ENCODE data around the gene APOL3. TPM values are rescaled to one million over a fixed set of nuclear protein-coding genes. Genes with fewer than 3 reads are reported as not detected.
A peak's percentile ranks its signal among the peaks of the same experiment; 100 is the strongest.
"Not testable (repeated sequence)": the region's sequence is repeated elsewhere in the genome, so short reads cannot be mapped to it uniquely, and the experiment has no call there.

The APOL3 gene
- total and polyA plus RNA-seq, 9 donors: 7.3 to 13.8 (median 10.6) TPM

DNA sequence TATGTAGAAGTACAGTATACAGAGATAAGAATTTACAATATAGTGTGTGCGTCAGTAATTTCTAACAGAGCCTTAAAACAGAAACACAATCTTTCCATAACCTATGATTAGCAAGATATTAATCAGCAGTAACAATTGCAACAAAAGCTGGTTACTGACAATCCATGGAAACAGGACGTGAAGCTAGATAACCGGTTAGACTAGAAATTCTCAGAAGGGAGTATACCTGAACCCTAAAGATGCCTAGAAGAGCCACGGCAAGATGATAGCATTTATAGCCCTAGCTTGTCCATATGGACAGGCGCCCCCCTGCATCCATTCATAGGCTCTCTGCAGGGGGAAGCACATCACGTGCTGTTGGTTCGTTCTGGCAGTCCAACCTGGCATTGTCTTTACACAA is 42.9 kb upstream of the APOL3 start:
- DNase-seq; H3K27me3 ChIP-seq (ENCODE audit: control insufficient read depth, insufficient read depth, low read length); H3K9me3 ChIP-seq (replicated peaks; ENCODE audit: control insufficient read depth, low read depth, low read length); H3K36me3 ChIP-seq (ENCODE audit: control insufficient read depth, insufficient read depth, low read length); H3K4me3 ChIP-seq (ENCODE audit: low read length): not testable (repeated sequence)
- H3K4me1 ChIP-seq (ENCODE audit: control insufficient read depth, insufficient read depth, low read length): peaks cover 25% of the 10 kb centered on the region
- peak overlapping the region; percentile 47 for H3K27ac ChIP-seq (ENCODE audit: low read length)
- WGBS (ENCODE audit: insufficient coverage): 79% methylated on average over 4 of the region's 7 CpGs

GRCh38 chr22:36202906-36203305 is 42.4 kb upstream of the APOL3 start:
- Histone ChIP-seq H3K27ac (ENCODE audit: low read length) (peak overlapping the region; percentile 81), H3K4me1 (ENCODE audit: control insufficient read depth, insufficient read depth, low read length) (peaks cover 29% of the 10 kb centered on the region)
- 25% methylated on average over 4 of the region's 8 CpGs for WGBS (ENCODE audit: insufficient coverage)

GRCh38 chr22:36201630-36202319 is 41.2 kb upstream of the APOL3 start, which contains the start of gene APOL4:
APOL4 (minus strand) TSS chr22:36201809; CDS start chr22:36201734, 75 bp downstream.
- 33% methylated on average over 4 of the region's 13 CpGs for WGBS (ENCODE audit: insufficient coverage)
- H3K27ac ChIP-seq (ENCODE audit: low read length): peak within 1 kb of the TSS; percentile 92
- H3K4me1 ChIP-seq (ENCODE audit: control insufficient read depth, insufficient read depth, low read length): peaks cover 40% of the 10 kb centered on the region

More at GRCh38 chr22:36202906-36203305, 42.4 kb upstream of the APOL3 start:
- H3K9me3 ChIP-seq (replicated peaks; ENCODE audit: control insufficient read depth, low read depth, low read length); H3K4me3 ChIP-seq (ENCODE audit: low read length); H3K36me3 ChIP-seq (ENCODE audit: control insufficient read depth, insufficient read depth, low read length); H3K27me3 ChIP-seq (ENCODE audit: control insufficient read depth, insufficient read depth, low read length): not testable (repeated sequence)
- DNase-seq: peak; percentile 60

DNA sequence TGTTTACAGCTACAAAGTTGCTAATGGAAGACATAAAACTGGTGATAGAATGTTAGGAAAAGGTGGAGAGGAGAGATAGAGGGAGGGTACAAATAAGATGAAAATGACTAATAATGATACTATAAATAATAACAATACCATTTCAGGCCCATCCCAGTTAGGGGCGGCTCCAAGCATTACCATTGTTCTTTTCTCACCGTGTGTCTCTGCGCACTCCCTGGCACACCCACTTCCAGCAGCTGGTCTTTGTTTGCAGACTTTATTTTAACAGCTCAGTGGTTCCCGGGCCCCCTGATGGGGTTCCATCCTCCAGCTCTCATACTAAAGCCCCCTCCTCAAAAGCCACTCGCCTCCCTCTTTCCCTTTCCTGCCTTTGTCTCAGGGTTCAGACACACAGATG is 40.5 kb upstream of the APOL3 start:
- H3K4me1 ChIP-seq (ENCODE audit: control insufficient read depth, insufficient read depth, low read length): peaks cover 46% of the 10 kb centered on the region

More at GRCh38 chr22:36201630-36202319, 41.2 kb upstream of the APOL3 start, which contains the start of gene APOL4:
- no peaks in the 10 kb centered on the region for H3K36me3 ChIP-seq (ENCODE audit: control insufficient read depth, insufficient read depth, low read length)
- H3K4me3 ChIP-seq (ENCODE audit: low read length): no peak within 1 kb of the TSS
- no peaks in the 10 kb centered on the region for H3K9me3 ChIP-seq (replicated peaks; ENCODE audit: control insufficient read depth, low read depth, low read length)
- H3K27me3 ChIP-seq (ENCODE audit: control insufficient read depth, insufficient read depth, low read length): no peaks in the 10 kb centered on the region
- peak; percentile 94 for DNase-seq

GRCh38 chr22:36199001-36199551 is 38.5 kb upstream of the APOL3 start:
- peaks cover 53% of the 10 kb centered on the region for H3K4me1 ChIP-seq (ENCODE audit: control insufficient read depth, insufficient read depth, low read length)
- no peak overlapping the region for H3K4me3 ChIP-seq (ENCODE audit: low read length)
- peak overlapping the region; percentile 47 for H3K27ac ChIP-seq (ENCODE audit: low read length)
- no peak for DNase-seq
- 100% methylated on average over 1 of the region's 5 CpGs for WGBS (ENCODE audit: insufficient coverage)
- no peaks in the 10 kb centered on the region for H3K36me3 ChIP-seq (ENCODE audit: control insufficient read depth, insufficient read depth, low read length)
- no peaks in the 10 kb centered on the region for H3K27me3 ChIP-seq (ENCODE audit: control insufficient read depth, insufficient read depth, low read length)
- H3K9me3 ChIP-seq (replicated peaks; ENCODE audit: control insufficient read depth, low read depth, low read length): no peaks in the 10 kb centered on the region

More for the DNA sequence above, 40.5 kb upstream of the APOL3 start:
- not testable (repeated sequence) for H3K9me3 ChIP-seq (replicated peaks; ENCODE audit: control insufficient read depth, low read depth, low read length); DNase-seq; H3K4me3 ChIP-seq (ENCODE audit: low read length); H3K27me3 ChIP-seq (ENCODE audit: control insufficient read depth, insufficient read depth, low read length); H3K36me3 ChIP-seq (ENCODE audit: control insufficient read depth, insufficient read depth, low read length)
- peak overlapping the region; percentile 92 for H3K27ac ChIP-seq (ENCODE audit: low read length)
- no CpG with 5 or more reads among the region's 5 CpGs for WGBS (ENCODE audit: insufficient coverage)

DNA sequence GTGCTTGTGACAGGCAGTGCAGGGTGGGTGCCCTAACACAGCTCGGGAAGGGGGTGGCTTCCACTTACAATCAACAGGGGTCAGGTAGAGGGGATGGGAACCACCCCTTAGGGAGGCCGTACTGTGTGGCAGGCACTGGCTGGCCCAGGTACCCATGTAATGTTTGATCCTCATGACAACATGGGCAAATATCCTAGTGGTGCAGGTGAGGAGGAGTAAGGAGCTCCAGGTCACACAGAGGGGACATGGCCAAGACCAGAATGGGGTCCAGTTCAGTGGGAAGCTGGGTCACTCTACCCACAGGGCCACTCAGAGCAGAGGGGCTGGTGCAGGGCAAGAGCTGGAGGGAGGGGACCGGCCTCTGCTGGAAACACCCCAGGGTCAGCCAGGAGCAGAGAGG is 38.0 kb upstream of the APOL3 start:
- H3K4me3 ChIP-seq (ENCODE audit: low read length): no peak overlapping the region
- no peaks in the 10 kb centered on the region for H3K36me3 ChIP-seq (ENCODE audit: control insufficient read depth, insufficient read depth, low read length)
- H3K27me3 ChIP-seq (ENCODE audit: control insufficient read depth, insufficient read depth, low read length): no peaks in the 10 kb centered on the region
- peaks cover 53% of the 10 kb centered on the region for H3K4me1 ChIP-seq (ENCODE audit: control insufficient read depth, insufficient read depth, low read length)
- no peak for DNase-seq
- no peaks in the 10 kb centered on the region for H3K9me3 ChIP-seq (replicated peaks; ENCODE audit: control insufficient read depth, low read depth, low read length)
- 87% methylated on average over 3 of the region's 3 CpGs for WGBS (ENCODE audit: insufficient coverage)
- H3K27ac ChIP-seq (ENCODE audit: low read length): no peak overlapping the region

- WGBS (ENCODE audit: insufficient coverage): 40% methylated on average over 5 of the region's 8 CpGs
Measured at GRCh38 chr22:36197514-36198146, 37.1 kb upstream of the APOL3 start.

DNA sequence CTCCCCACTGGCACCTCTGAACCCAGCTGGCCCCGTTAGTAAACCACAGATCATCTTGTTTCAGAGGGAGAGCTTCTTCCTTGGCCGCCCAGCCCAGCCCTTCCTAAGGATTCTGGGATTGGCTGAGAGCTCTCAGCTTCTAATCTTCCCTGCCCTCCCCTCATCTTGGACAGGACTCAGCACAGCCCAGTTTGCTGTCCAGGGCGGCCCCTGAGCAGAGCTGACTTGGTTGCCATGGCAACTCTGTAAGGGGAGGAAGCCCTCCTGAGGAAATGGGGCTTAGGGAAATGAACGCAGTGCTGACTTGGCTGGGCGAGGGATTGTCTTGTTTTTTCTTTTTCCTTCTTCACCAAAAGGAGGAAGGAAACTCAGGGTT is 36.5 kb upstream of the APOL3 start:
- Histone ChIP-seq H3K4me3 (ENCODE audit: low read length) (no peak overlapping the region), H3K36me3 (ENCODE audit: control insufficient read depth, insufficient read depth, low read length) (no peaks in the 10 kb centered on the region), H3K27me3 (ENCODE audit: control insufficient read depth, insufficient read depth, low read length) (no peaks in the 10 kb centered on the region), H3K4me1 (ENCODE audit: control insufficient read depth, insufficient read depth, low read length) (peaks cover 44% of the 10 kb centered on the region), H3K9me3 (replicated peaks; ENCODE audit: control insufficient read depth, low read depth, low read length) (no peaks in the 10 kb centered on the region), H3K27ac (ENCODE audit: low read length) (peak overlapping the region; percentile 87)
- WGBS (ENCODE audit: insufficient coverage): 0% methylated on average over 1 of the region's 5 CpGs
- DNase-seq: peak; percentile 94

More at GRCh38 chr22:36197514-36198146, 37.1 kb upstream of the APOL3 start:
- Histone ChIP-seq H3K4me3 (ENCODE audit: low read length) (no peak overlapping the region), H3K9me3 (replicated peaks; ENCODE audit: control insufficient read depth, low read depth, low read length) (no peaks in the 10 kb centered on the region), H3K36me3 (ENCODE audit: control insufficient read depth, insufficient read depth, low read length) (no peaks in the 10 kb centered on the region), H3K4me1 (ENCODE audit: control insufficient read depth, insufficient read depth, low read length) (peaks cover 48% of the 10 kb centered on the region), H3K27ac (ENCODE audit: low read length) (peak overlapping the region; percentile 87), H3K27me3 (ENCODE audit: control insufficient read depth, insufficient read depth, low read length) (no peaks in the 10 kb centered on the region)
- DNase-seq: peak; percentile 75

GRCh38 chr22:36196254-36197064 is 35.9 kb upstream of the APOL3 start:
- peak; percentile 54 for DNase-seq
- H3K4me3 ChIP-seq (ENCODE audit: low read length): no peak overlapping the region
- 3% methylated on average over 3 of the region's 6 CpGs for WGBS (ENCODE audit: insufficient coverage)
- no peaks in the 10 kb centered on the region for H3K27me3 ChIP-seq (ENCODE audit: control insufficient read depth, insufficient read depth, low read length)
- peak overlapping the region; percentile 87 for H3K27ac ChIP-seq (ENCODE audit: low read length)
- no peaks in the 10 kb centered on the region for H3K9me3 ChIP-seq (replicated peaks; ENCODE audit: control insufficient read depth, low read depth, low read length)
- peaks cover 40% of the 10 kb centered on the region for H3K4me1 ChIP-seq (ENCODE audit: control insufficient read depth, insufficient read depth, low read length)
- H3K36me3 ChIP-seq (ENCODE audit: control insufficient read depth, insufficient read depth, low read length): no peaks in the 10 kb centered on the region

GRCh38 chr22:36194971-36195370 is 34.4 kb upstream of the APOL3 start:
- Histone ChIP-seq H3K36me3 (ENCODE audit: control insufficient read depth, insufficient read depth, low read length) (no peaks in the 10 kb centered on the region), H3K4me3 (ENCODE audit: low read length) (no peak overlapping the region), H3K27me3 (ENCODE audit: control insufficient read depth, insufficient read depth, low read length) (no peaks in the 10 kb centered on the region), H3K9me3 (replicated peaks; ENCODE audit: control insufficient read depth, low read depth, low read length) (no peaks in the 10 kb centered on the region), H3K4me1 (ENCODE audit: control insufficient read depth, insufficient read depth, low read length) (peaks cover 43% of the 10 kb centered on the region), H3K27ac (ENCODE audit: low read length) (no peak overlapping the region)
- peak; percentile 84 for DNase-seq
- WGBS (ENCODE audit: insufficient coverage): 38% methylated on average over 4 of the region's 5 CpGs
